ENCODE data around the gene LDB3. TPM values are rescaled to one million over a fixed set of nuclear protein-coding genes. Genes with fewer than 3 reads are reported as not detected.
A peak's percentile ranks its signal among the peaks of the same experiment; 100 is the strongest.

The LDB3 gene
- total and polyA plus RNA-seq, 9 of the 15 experiments (the other 6 are each of a cell fraction or from before 2014, with no cell fraction given) = 0.03 TPM; not detected in 8

DNA sequence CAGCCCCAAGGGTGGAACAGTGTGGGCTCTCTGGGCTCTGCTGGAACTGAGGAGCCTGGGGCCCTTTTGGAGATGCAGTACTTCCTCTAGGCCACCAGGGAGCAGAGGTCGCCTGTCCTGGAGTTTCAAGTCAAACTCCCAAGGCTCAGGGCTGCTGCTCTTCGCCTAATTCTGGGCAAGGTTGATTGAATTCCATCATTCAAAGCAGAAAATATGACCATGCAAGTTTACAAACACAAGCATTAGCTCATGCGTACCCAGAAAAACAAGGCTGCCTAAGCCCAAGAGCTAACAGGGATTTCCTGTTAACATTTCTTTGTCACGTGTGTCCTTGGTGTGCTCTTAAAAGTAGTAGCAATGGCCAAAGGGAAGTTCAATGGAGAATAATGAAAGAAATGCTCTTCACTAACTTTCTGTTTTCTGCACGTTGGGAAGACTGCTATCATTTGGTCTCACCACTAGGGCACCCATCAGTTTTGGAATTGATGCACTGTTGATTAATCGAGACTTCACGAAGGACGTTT is 20.1 kb downstream of the LDB3 start:
- Histone ChIP-seq H3K27me3 (ENCODE audit: control insufficient read depth in 2 of 2, insufficient read depth in 2 of 2, low read length in 2 of 2) (peaks cover 7 to 29% of the 10 kb centered on the region in 2 experiments; a peak in 4 of 5 replicates), H3K9me3 (replicated peaks; ENCODE audit: control insufficient read depth, insufficient read depth, low read depth, low read length) (no peaks in the 10 kb centered on the region), H3K4me3 (no peak overlapping the region), H3K4me1 (replicated peaks in 1 of 2; ENCODE audit: control insufficient read depth in 2 of 2, insufficient read depth in 2 of 2, low read length in 2 of 2) (peaks cover 0 to 17% of the 10 kb centered on the region in 2 experiments; a peak in 2 of 5 replicates), H3K9me1 (ENCODE audit: control insufficient read depth, insufficient read depth, low read length) (no peaks in the 10 kb centered on the region), H4K20me1 (replicated peaks; ENCODE audit: control insufficient read depth, insufficient read depth, low read length) (no peaks in the 10 kb centered on the region), H3K36me3 (ENCODE audit: control insufficient read depth, insufficient read depth, low read length) (no peaks in the 10 kb centered on the region), H2AFZ (ENCODE audit: low read depth, low read length) (peak overlapping the region; percentile 62; the same call in 1 of the 2 replicates), H3K9ac (ENCODE audit: insufficient read depth in 1 of 2, low read depth in 2 of 2, low read length in 2 of 2) (no peak overlapping the region), H3K79me2 (ENCODE audit: control insufficient read depth, insufficient read depth, low read length) (no peaks in the 10 kb centered on the region), H3K4me2 (ENCODE audit: insufficient read depth, low read length) (peak overlapping the region; percentile 27; the same call in 1 of the 2 replicates), H3K27ac (ENCODE audit: extremely low read depth, low read depth, low read length) (no peak overlapping the region)
- ATAC-seq (peak; percentile 87), FAIRE-seq (peak; percentile 85), DNase-seq (ENCODE audit: extremely low read depth in 1 of 4, low spot score in 3 of 4) (peak; percentile 67 to 71 (median 68))
- 41% methylated on average over 7 of the region's 8 CpGs for WGBS (ENCODE audit: insufficient coverage, low coverage, missing lambda C conversion rate)
- CTCF ChIA-PET (ENCODE audit: low intra/inter-chr PET ratio) = interaction anchor here (0.6 to 1.4 kb wide), 5 partner anchors 211 to 251 kb away, joined by 3 to 8 read pairs (median 6); no protein-coding TSS in a partner anchor
- in situ Hi-C loops (cut with MboI) = no loop called here
- no TSS peak for BruUV-seq (replicated peaks)
- POLR2A ChIA-PET = no interaction called here
- intact Hi-C loops (cut with micrococcal nuclease) = loop anchor here (1.0 to 2.0 kb wide), 2 partner anchors 210 to 272 kb away; no protein-coding TSS in a partner anchor
- peak in 1 of 2 experiments; percentile 21; a peak in 1 of 4 replicates for TF ChIP-seq TEAD1 (CRISPR knock-in tag; IDR thresholded peaks at IDR 0.05)
- TF ChIP-seq PPARD (CRISPR knock-in tag; IDR thresholded peaks at IDR 0.05) = no peak
- peak; percentile 72 to 80 for TF ChIP-seq RAD21 (CRISPR knock-in tag; conservative IDR thresholded peaks at IDR 0.05 in 1 of 2, IDR thresholded peaks at IDR 0.05 in 1 of 2)
- TF ChIP-seq STAG1 (CRISPR knock-in tag; IDR thresholded peaks at IDR 0.05; ENCODE audit: borderline replicate concordance) = peak; percentile 84; the same call in 1 of the 2 replicates
- no peak for TF ChIP-seq RBM25 (IDR thresholded peaks at IDR 0.05; ENCODE audit: low read depth, low read length, severe bottlenecking)
- no peak for TF ChIP-seq ARHGAP35 (IDR thresholded peaks at IDR 0.05; ENCODE audit: partially characterized antibody)
- no peak for TF ChIP-seq ZNF436 (CRISPR knock-in tag; IDR thresholded peaks at IDR 0.05)
- TF ChIP-seq SMAD2 (IDR thresholded peaks at IDR 0.05; ENCODE audit: low read depth, low read length) = no peak
- no peak for TF ChIP-seq ZKSCAN1 (IDR thresholded peaks at IDR 0.05; ENCODE audit: low read depth, low read length)
- TF ChIP-seq MIER1 (IDR thresholded peaks at IDR 0.05; ENCODE audit: low read depth) = no peak
- peak; percentile 70; the same call in 1 of the 2 replicates for TF ChIP-seq SMC3 (conservative IDR thresholded peaks at IDR 0.05; ENCODE audit: insufficient read depth, low read depth, low read length)
- no peak for TF ChIP-seq NONO (IDR thresholded peaks at IDR 0.05; ENCODE audit: low read depth in 2 of 2, low read length in 1 of 2)
- no peak for TF ChIP-seq CSDE1 (IDR thresholded peaks at IDR 0.05)
- TF ChIP-seq NR2C1 (IDR thresholded peaks at IDR 0.05) = no peak
- no peak for TF ChIP-seq NR2C1 (tag; IDR thresholded peaks at IDR 0.05)
- TF ChIP-seq ZNF431 (CRISPR knock-in tag; IDR thresholded peaks at IDR 0.05) = no peak
- TF ChIP-seq, protein P1, sequence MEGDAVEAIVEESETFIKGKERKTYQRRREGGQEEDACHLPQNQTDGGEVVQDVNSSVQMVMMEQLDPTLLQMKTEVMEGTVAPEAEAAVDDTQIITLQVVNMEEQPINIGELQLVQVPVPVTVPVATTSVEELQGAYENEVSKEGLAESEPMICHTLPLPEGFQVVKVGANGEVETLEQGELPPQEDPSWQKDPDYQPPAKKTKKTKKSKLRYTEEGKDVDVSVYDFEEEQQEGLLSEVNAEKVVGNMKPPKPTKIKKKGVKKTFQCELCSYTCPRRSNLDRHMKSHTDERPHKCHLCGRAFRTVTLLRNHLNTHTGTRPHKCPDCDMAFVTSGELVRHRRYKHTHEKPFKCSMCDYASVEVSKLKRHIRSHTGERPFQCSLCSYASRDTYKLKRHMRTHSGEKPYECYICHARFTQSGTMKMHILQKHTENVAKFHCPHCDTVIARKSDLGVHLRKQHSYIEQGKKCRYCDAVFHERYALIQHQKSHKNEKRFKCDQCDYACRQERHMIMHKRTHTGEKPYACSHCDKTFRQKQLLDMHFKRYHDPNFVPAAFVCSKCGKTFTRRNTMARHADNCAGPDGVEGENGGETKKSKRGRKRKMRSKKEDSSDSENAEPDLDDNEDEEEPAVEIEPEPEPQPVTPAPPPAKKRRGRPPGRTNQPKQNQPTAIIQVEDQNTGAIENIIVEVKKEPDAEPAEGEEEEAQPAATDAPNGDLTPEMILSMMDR (IDR thresholded peaks at IDR 0.05 in 2 of 3, conservative IDR thresholded peaks at IDR 0.05 in 1 of 3; ENCODE audit: insufficient read depth in 2 of 3, low read depth in 1 of 3, low read length in 3 of 3) = peak; percentile 78 to 83 (median 83)
- TF ChIP-seq, protein P2, sequence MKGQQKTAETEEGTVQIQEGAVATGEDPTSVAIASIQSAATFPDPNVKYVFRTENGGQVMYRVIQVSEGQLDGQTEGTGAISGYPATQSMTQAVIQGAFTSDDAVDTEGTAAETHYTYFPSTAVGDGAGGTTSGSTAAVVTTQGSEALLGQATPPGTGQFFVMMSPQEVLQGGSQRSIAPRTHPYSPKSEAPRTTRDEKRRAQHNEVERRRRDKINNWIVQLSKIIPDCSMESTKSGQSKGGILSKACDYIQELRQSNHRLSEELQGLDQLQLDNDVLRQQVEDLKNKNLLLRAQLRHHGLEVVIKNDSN (CRISPR knock-in tag; IDR thresholded peaks at IDR 0.05) = no peak
- TF ChIP-seq, protein P3, sequence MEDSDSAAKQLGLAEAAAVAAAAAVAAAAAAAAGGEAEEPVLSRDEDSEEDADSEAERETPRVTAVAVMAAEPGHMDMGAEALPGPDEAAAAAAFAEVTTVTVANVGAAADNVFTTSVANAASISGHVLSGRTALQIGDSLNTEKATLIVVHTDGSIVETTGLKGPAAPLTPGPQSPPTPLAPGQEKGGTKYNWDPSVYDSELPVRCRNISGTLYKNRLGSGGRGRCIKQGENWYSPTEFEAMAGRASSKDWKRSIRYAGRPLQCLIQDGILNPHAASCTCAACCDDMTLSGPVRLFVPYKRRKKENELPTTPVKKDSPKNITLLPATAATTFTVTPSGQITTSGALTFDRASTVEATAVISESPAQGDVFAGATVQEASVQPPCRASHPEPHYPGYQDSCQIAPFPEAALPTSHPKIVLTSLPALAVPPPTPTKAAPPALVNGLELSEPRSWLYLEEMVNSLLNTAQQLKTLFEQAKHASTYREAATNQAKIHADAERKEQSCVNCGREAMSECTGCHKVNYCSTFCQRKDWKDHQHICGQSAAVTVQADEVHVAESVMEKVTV (CRISPR knock-in tag; IDR thresholded peaks at IDR 0.05) = peak; percentile 45; the same call in 1 of the 2 replicates
